HT1080 (cell line): ENCODE results near the gene HIRA. TPM values are rescaled to one million over a fixed set of nuclear protein-coding genes. Genes with fewer than 3 reads are reported as not detected.
"Not testable (repeated sequence)": the region's sequence is repeated elsewhere in the genome, so short reads cannot be mapped to it uniquely, and the experiment has no call there.

Source experiments
- DNase-seq: peaks from one replicate; pipeline ENCODE4 v3.0.0-alpha.2; 2015; ENCODE audit warnings: low read depth
- total RNA-seq: library from RNA; depleted of rRNA; stranded (reverse); fragments of >200 nt; shearing (Covaris generic); gene quantifications from 2 replicates; pipeline ENCODE4 v1.2.3, GENCODE V29; 2014

Gene HIRA
- total RNA-seq, 1 experiment from 2014 or later = 28.6 TPM

DNA sequence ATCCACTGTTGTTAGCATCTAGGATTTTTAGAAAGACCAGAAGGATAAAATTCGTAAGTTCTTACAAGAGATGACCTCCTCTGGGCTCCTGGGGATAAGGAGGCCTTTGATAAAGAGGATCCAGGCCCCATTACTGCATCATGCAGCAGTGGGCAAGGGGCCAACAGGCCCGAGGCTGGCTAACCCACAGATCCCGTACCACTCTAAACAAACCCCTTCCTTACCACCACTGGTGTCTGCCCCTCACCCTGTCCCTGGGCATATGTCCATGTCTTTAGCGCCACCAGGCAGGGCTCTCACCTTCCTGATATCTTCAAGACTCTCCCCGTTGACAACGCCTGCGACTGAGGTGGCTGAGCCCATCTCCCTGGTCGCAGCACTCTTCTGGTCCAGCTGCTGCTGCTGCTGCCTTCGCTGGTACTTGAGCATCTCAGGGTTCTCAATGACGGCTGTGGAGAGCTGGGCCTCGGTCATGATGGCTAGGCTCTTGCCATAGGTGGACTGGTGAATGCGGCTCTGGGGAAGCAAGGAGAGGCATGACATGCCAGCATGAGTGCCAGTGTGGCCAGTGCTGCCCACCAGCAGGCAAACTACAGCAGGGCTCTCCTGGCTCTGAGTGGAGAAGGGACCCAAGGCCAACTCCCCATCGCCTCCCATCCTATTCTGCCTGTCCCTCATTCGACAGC lies 46.2 kb downstream of the HIRA start:
- no peak for DNase-seq

GRCh38 chr22:19383292-19383691 lies 48.2 kb downstream of the HIRA start:
- DNase-seq = no peak

DNA sequence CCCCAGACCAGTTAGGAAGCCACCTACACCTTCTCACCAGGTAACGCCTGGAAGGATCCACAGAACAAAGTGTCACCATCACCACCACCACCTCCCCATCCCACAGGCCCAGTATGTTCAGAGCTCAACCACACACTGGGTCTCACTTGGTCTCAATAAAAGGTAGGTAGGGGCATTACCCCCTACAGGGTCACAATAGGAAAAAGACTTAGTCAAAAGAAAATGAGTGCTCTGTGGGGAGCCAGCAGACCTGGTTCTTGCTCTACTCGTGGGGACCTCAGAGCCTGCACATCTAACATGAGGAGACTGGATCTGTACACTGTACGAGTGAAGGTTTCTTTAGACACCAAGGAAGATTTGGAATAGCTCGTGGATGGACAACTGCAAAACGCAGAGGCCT lies 49.3 kb downstream of the HIRA start:
- DNase-seq = no peak

- no peak for DNase-seq
These were observed 53.2 kb downstream of the HIRA start for GRCh38 chr22:19378344-19378674.

- no peak for DNase-seq
These were observed 53.8 kb downstream of the HIRA start for GRCh38 chr22:19377565-19378343.

- DNase-seq = no peak
These were observed 54.6 kb downstream of the HIRA start for GRCh38 chr22:19376971-19377370.

- DNase-seq = no peak
These were observed 55.3 kb downstream of the HIRA start for GRCh38 chr22:19376247-19376646.

DNA sequence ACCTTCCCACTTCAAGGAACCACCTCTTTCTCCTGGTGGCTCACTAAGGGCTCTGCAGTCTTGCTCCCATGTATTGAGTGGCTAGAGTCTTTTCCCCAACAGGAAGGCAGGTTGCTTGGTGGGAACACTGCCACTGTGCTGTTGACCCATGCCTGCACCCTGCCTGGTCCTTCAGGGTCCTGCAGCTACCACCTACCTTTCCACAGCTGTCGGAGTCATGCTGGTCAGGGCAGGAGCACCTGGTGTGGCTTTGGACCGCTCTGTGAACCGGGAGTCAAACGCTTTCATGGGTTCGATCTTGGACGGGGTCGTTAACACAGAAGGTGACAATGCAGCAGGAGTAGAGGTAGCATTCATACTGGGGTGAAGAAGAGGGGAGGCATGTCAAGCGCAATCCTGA lies 56.1 kb downstream of the HIRA start:
- no peak for DNase-seq

DNA sequence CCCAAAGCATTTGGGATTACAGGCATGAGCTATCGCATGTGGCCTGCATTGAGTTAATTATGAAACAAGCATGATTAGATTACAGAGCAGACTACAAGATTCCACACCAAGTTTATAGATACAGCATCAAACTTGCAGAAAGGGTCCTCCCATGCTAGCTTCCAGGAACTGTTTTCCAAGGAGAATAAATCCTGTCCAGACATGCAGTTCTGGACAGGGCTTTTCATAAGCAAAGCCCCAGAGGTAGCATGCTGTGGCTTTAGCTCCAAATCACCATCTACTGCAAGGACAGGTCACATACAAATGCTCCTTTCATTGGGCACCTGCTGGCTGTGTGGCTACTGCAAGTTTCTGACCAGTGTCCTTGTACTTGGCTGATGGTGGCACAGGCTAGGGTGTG lies 57.1 kb downstream of the HIRA start:
- no peak for DNase-seq

- no peak for DNase-seq
These were observed 58.1 kb downstream of the HIRA start for GRCh38 chr22:19373450-19373849.

- DNase-seq = no peak
These were observed 59.6 kb downstream of the HIRA start for GRCh38 chr22:19371893-19372292.

GRCh38 chr22:19368876-19369275 lies 62.7 kb downstream of the HIRA start:
- no peak for DNase-seq

DNA sequence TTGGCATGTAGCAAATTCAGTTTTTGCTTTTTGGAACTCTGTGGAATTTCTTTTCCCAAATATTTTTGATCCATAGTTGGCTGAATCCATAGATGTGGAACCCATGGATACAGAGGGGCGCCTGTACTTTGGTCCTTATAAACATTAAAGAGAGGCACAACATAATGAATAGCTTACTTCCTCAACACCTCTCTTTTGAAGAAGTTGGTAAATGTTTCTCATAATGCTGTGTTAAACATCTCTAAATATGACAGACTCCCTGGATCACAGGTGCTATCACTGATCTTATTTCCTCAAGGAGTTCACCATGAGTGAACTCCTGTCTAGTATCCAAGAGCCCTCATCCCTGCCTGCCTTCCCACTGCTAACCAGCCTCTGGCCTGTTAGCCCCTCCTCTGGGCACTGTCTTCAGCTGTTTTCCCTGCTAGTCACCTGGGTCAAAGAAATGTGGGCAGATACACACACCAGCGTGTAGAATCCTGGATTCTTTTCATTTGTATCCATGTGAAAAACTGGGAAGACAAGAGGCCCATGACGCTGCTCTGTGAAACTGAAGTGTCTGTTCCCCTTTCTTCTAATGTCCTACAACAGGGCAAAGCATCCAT lies 63.7 kb downstream of the HIRA start:
- no peak for DNase-seq

DNA sequence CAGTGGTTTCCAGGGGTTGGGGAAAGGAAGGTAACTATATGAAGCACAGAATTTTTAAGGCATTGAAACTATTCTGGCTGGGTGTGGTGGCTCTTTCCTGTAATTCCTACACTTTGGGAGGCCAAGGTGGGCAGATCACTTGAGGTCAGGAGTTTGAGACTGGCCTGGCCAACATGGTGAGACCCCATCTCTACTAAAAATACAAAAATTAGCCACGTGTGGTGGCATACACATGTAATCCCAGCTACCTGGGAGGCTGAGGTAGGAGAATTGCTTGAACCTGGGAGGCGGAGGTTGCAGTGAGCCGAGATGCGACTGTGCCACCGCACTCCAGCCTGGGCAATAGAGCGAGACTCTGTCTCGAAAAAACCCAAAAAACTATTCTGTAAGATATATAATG lies 68.0 kb downstream of the HIRA start:
- not testable (repeated sequence) for DNase-seq

DNA sequence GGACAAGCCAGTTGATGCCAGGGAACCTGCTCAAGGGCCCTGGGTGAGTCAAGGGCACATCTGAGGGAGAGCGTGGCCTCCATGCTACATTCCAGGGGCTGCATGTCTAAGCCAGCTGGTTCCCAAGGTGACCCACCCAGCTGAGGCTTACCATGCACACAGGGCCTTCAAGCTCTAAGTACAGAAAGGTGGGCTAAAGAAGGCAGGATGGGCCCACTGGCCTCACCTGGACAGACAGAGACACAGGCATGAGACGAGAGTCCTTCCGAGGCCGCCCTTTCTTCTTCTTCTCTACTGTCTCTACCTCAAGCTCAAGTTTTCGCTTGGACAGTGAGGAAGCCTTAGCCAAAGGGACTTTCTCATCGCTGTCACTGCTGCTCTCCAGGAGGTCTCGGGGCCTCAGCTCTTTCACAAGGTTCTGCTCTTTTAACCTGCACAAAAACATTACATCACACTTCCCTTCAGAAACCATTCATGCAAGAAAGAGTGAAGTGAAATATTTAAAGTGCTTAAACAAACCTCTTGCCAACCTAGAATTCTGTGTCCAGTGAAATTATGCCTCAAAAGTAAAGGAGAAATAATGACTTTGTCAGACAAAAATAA lies 69.9 kb downstream of the HIRA start:
- no peak for DNase-seq

- DNase-seq = no peak
These were observed 70.7 kb downstream of the HIRA start for GRCh38 chr22:19360862-19361261.

DNA sequence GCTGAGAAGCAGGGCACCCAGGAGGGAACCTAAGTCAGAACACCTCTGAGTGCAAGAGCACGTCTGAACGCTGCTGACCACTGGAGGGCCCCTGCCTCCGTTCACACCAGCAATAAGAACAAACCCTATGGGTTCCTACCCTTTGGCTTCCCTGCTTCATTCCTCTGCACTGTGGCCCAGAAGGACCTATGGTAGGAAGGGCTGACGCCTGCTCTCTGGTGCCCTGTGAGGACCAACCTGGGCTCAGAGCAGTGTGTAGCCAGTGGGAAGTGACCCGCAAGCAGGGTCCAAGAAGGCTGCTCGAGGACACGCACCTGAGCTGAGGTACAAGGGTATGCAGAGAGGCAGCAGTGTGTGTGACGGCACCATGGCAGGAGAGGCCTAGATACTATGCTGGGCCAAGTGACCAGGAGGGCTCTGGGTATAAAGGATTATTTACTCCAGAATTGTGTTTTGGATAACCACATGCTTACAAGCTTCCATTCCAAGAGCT lies 71.2 kb downstream of the HIRA start:
- no peak for DNase-seq

- no peak for DNase-seq
These were observed 71.8 kb downstream of the HIRA start for GRCh38 chr22:19359554-19360299.

- DNase-seq = no peak
These were observed 72.6 kb downstream of the HIRA start for GRCh38 chr22:19358703-19359553.

GRCh38 chr22:19358195-19358594 lies 73.3 kb downstream of the HIRA start:
- no peak for DNase-seq
